ENCODE results near the gene TNFAIP2.

TNFAIP2 gene

GRCh38 chr14:103122947-103123633 is at the start of gene TNFAIP2:
TSS of gene TNFAIP2 (plus strand) at chr14:103123461. CDS start at chr14:103126458, 2,997 bp downstream.
- DNase-seq: no peak

GRCh38 chr14:103073876-103074728 is 49.2 kb upstream of the TNFAIP2 start:
- no peak for DNase-seq

GRCh38 chr14:103074729-103075367 is 48.4 kb upstream of the TNFAIP2 start:
- DNase-seq: no peak

GRCh38 chr14:103078420-103078749 is 44.9 kb upstream of the TNFAIP2 start:
- peak in 3 of 4 experiments; percentile 39 to 62 (median 51) for DNase-seq

GRCh38 chr14:103078860-103079587 is 44.2 kb upstream of the TNFAIP2 start:
- DNase-seq: no peak

GRCh38 chr14:103081951-103082350 is 41.3 kb upstream of the TNFAIP2 start:
- DNase-seq: no peak

- DNase-seq: no peak
Observed at GRCh38 chr14:103084021-103084919, 39.0 kb upstream of the TNFAIP2 start, which contains the start of gene LBHD2. TSS of gene LBHD2 (plus strand) at chr14:103084210. CDS start at chr14:103086013, 1,803 bp downstream.

GRCh38 chr14:103085106-103086091 is 37.9 kb upstream of the TNFAIP2 start:
- DNase-seq: no peak

- DNase-seq: no peak
Observed at GRCh38 chr14:103086771-103087342, 36.4 kb upstream of the TNFAIP2 start.

GRCh38 chr14:103087343-103087835 is 35.9 kb upstream of the TNFAIP2 start:
- DNase-seq: no peak

- no peak for DNase-seq
Observed at GRCh38 chr14:103088921-103089320, 34.3 kb upstream of the TNFAIP2 start.

GRCh38 chr14:103089386-103090335 is 33.6 kb upstream of the TNFAIP2 start:
- no peak for DNase-seq

- no peak for DNase-seq
Observed at GRCh38 chr14:103090481-103091020, 32.7 kb upstream of the TNFAIP2 start.

GRCh38 chr14:103091041-103091882 is 32.0 kb upstream of the TNFAIP2 start:
- peak; percentile 21 to 78 (median 50) for DNase-seq

- DNase-seq: no peak
Observed at GRCh38 chr14:103091883-103092222, 31.4 kb upstream of the TNFAIP2 start.

GRCh38 chr14:103093856-103094405 is 29.3 kb upstream of the TNFAIP2 start:
- no peak for DNase-seq
